ENCODE results near the gene CCDC38.

DNA sequence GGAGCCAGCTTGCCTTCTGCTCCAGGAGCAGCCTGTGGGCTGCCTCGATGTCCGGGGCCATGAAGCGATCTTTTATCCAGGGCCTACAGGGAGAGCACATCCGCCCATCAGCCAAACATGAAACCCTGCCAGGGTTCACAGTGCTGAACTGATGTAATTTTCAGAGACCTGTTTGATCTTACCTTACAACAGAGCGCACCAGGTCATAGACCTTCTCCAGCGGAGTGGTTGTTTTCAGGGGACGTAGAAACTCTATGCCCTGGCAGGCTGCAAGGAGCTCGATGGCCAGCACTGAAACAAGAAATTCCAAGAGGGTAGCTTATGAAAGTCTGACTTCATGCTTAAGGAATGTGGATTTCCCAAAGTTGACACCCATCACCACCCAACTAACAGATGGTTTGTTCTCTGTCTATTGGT, 34.0 kb upstream of the CCDC38 start:
- TF ChIP-seq GABPA (IDR thresholded peaks at IDR 0.05; ENCODE audit: low read depth): no peak
- TF ChIP-seq EZH2 (IDR thresholded peaks at IDR 0.05; ENCODE audit: borderline replicate concordance, control insufficient read depth, low read depth, low read length): no peak

All from GM12878 (cell line).